HCT116 (cell line): Measurements from ENCODE around the gene TK2. TPM values are rescaled to one million over a fixed set of nuclear protein-coding genes. Genes with fewer than 3 reads are reported as not detected.
A peak's percentile ranks its signal among the peaks of the same experiment; 100 is the strongest.

Source experiments
- ATAC-seq: fragments of 200-7000 bp; cut with Tn5 transposase; 2 replicates; pipeline ENCODE4 v1.9.1; 2020; ENCODE audit warnings: mild to moderate bottlenecking, moderate library complexity
- BruUV-seq: library from RNA; stranded (reverse); fragments of 400-500 nt; replicated peaks from 2 replicates; lab custom pipeline; 2021; lab: Mats Ljungman, UMichigan
- CTCF ChIA-PET: fragments of 300-600 bp; sonication (Branson Sonifier 250); formaldehyde crosslinking; loops from one replicate; lab custom pipeline; 2021; ENCODE audit warnings: antibody characterized with exemption; lab: Charles Lee
- POLR2A ChIA-PET: fragments of 300-600, 350-600 bp; sonication (Branson Sonifier 250); formaldehyde crosslinking; loops from one replicate; lab custom pipeline; 2021; ENCODE audit warnings: antibody characterized with exemption; lab: Charles Lee
- RAD21 ChIA-PET, 2 experiments: fragments of 300-600 bp; sonication (Branson Sonifier 250); formaldehyde crosslinking; loops; one replicate each; lab custom pipeline; 2023; ENCODE audit warnings: low total read pairs in 2 of 2; ENCODE audit not compliant: uncharacterized antibody in 2 of 2, unreplicated experiment in 2 of 2, low non-redundant PET in 1 of 2; lab: Charles Lee
- DNase-seq: peaks from one replicate; pipeline ENCODE4 v3.0.0-alpha.2; 2010; ENCODE audit warnings: low read depth, low spot score
- H2AFZ ChIP-seq: fragments of 200-600 bp; shearing (Covaris generic), sonication (generic); 2 replicates; pipeline ENCODE4 v1.6.1; 2017; ENCODE audit warnings: low read depth, mixed run types, mixed read lengths, antibody characterized with exemption, low read length; ENCODE audit not compliant: poor library complexity, severe bottlenecking
- H3K27ac ChIP-seq: 2 replicates; pipeline ENCODE4 v1.5.1; 2012; ENCODE audit warnings: low read depth, low read length
- H3K27me3 ChIP-seq: fragments of 200-600 bp; sonication (generic); 2 replicates; pipeline ENCODE4 v1.6.1; 2016; ENCODE audit warnings: mixed run types, low read length, mixed read lengths; ENCODE audit not compliant: insufficient read depth
- H3K36me3 ChIP-seq, 2 experiments: fragments of 200-500 bp in 1 of 2; fragments of 200-600 bp in 1 of 2; sonication (Bioruptor generic) in 1 of 2; sonication (generic) in 1 of 2; 2 replicates each; pipeline versions ENCODE4 v1.5.1 to v1.6.1; 2014 to 2016; ENCODE audit warnings: low read length in 2 of 2, inconsistent platforms in 1 of 2, mixed read lengths in 1 of 2, mixed run types in 1 of 2; ENCODE audit not compliant: insufficient read depth in 2 of 2, control insufficient read depth in 1 of 2
- H3K4me1 ChIP-seq, 2 experiments: fragments of 200-600 bp in 1 of 2; sonication (generic) in 1 of 2; 2 replicates each; pipeline versions ENCODE4 v1.5.1 to v1.6.1; 2012 to 2017; ENCODE audit warnings: low read length in 2 of 2, inconsistent platforms in 1 of 2, mild to moderate bottlenecking in 1 of 2, mixed read lengths in 1 of 2, mixed run types in 1 of 2, moderate library complexity in 1 of 2; ENCODE audit not compliant: insufficient read depth in 2 of 2, control insufficient read depth in 1 of 2
- H3K4me2 ChIP-seq: fragments of 200-600 bp; sonication (generic); 2 replicates; pipeline ENCODE4 v1.6.1; 2017; ENCODE audit warnings: mixed run types, low read length, mixed read lengths
- H3K4me3 ChIP-seq, 2 experiments: fragments of 200-600 bp in 1 of 2; sonication (generic) in 1 of 2; replicated peaks in 1 of 2; 2 replicates each; pipeline ENCODE4 v1.5.1; 2011 to 2016; ENCODE audit warnings: low read length in 2 of 2, control low read depth in 1 of 2, low read depth in 1 of 2, mild to moderate bottlenecking in 1 of 2, mixed read lengths in 1 of 2, mixed run types in 1 of 2
- H3K79me2 ChIP-seq: fragments of 200-600 bp; sonication (generic); 2 replicates; pipeline ENCODE4 v1.6.1; 2017; ENCODE audit warnings: mild to moderate bottlenecking, mixed run types, low read length, moderate library complexity, mixed read lengths; ENCODE audit not compliant: insufficient read depth
- H3K9ac ChIP-seq: fragments of 200-600 bp; sonication (generic); 2 replicates; pipeline ENCODE4 v1.6.1; 2016; ENCODE audit warnings: low read length, mixed read lengths
- H3K9me2 ChIP-seq: fragments of 200-600 bp; sonication (generic), shearing (Covaris generic); 2 replicates; pipeline ENCODE4 v1.6.1; 2017; ENCODE audit warnings: mixed run types, mild to moderate bottlenecking, moderate library complexity; ENCODE audit not compliant: insufficient read depth
- H3K9me3 ChIP-seq, 2 experiments: fragments of 200-500 bp in 1 of 2; fragments of 200-600 bp in 1 of 2; sonication (Bioruptor generic) in 1 of 2; sonication (generic) in 1 of 2; 2 replicates each; pipeline ENCODE4 v1.6.1; 2014 to 2017; ENCODE audit warnings: low read length in 2 of 2, mixed read lengths in 2 of 2, inconsistent platforms in 1 of 2, low read depth in 1 of 2, mild to moderate bottlenecking in 1 of 2, mixed run types in 1 of 2, moderate library complexity in 1 of 2; ENCODE audit not compliant: control insufficient read depth in 1 of 2, insufficient read depth in 1 of 2
- H4K20me1 ChIP-seq: fragments of 200-600 bp; sonication (generic), shearing (Covaris generic); 2 replicates; pipeline ENCODE4 v1.6.1; 2017; ENCODE audit warnings: mixed run types, mild to moderate bottlenecking, moderate library complexity; ENCODE audit not compliant: insufficient read depth
- CEBPB ChIP-seq: IDR thresholded peaks from 2 replicates; pipeline ENCODE4 v1.6.1; 2012; ENCODE audit warnings: low read depth
- ELF1 ChIP-seq: IDR thresholded peaks from 2 replicates; pipeline ENCODE4 v1.6.1; 2012; ENCODE audit warnings: low read depth, borderline replicate concordance
- EZH2 ChIP-seq: fragments of 200-600 bp; sonication (generic); IDR thresholded peaks from 2 replicates; pipeline ENCODE4 v1.6.1; 2017; ENCODE audit warnings: antibody characterized with exemption, mixed run types
- EZH2phosphoT487 ChIP-seq: fragments of 200-600 bp; IDR thresholded peaks from 2 replicates; pipeline ENCODE4 v1.6.1; 2018; ENCODE audit warnings: antibody characterized with exemption, borderline replicate concordance
- FOSL1 ChIP-seq: IDR thresholded peaks from 2 replicates; pipeline ENCODE4 v1.6.1; 2012; ENCODE audit warnings: low read depth
- JUND ChIP-seq: IDR thresholded peaks from 2 replicates; pipeline ENCODE4 v1.6.1; 2012
- RAD21 ChIP-seq: IDR thresholded peaks from 2 replicates; pipeline ENCODE4 v1.6.1; 2012; ENCODE audit warnings: low read depth, mild to moderate bottlenecking
- REST ChIP-seq: IDR thresholded peaks from 2 replicates; pipeline ENCODE4 v1.6.1; 2012; ENCODE audit warnings: low read depth
- SIN3A ChIP-seq: IDR thresholded peaks from 2 replicates; pipeline ENCODE4 v1.6.1; 2012; ENCODE audit warnings: low read depth
- SRF ChIP-seq: IDR thresholded peaks from 2 replicates; pipeline ENCODE4 v1.6.1; 2012; ENCODE audit warnings: low read depth
- TCF7L2 ChIP-seq: IDR thresholded peaks from 2 replicates; pipeline ENCODE4 v1.7.0; 2011; ENCODE audit warnings: borderline replicate concordance, inconsistent platforms; ENCODE audit not compliant: insufficient read depth, insufficient read length; ENCODE audit errors: extremely low read depth
- YY1 ChIP-seq: IDR thresholded peaks from 2 replicates; pipeline ENCODE4 v1.6.1; 2011; ENCODE audit warnings: low read length, low read depth, moderate library complexity, mild to moderate bottlenecking; ENCODE audit not compliant: insufficient replicate concordance; ENCODE audit errors: extremely low read depth
- ZNF274 ChIP-seq: fragments of 200-500 bp; sonication (Bioruptor generic); IDR thresholded peaks from 2 replicates; pipeline ENCODE4 v1.6.1; 2014; ENCODE audit warnings: mild to moderate bottlenecking, low read depth, low read length, inconsistent platforms
- intact Hi-C: fragments of 100-400 bp; cut with micrococcal nuclease; formaldehyde crosslinking; loops from 2 replicates; pipeline ENCODE4 v1.10.0; 2022
- total RNA-seq: library from RNA; stranded (reverse); gene quantifications from one replicate; pipeline ENCODE4 v1.2.1, GENCODE V29; 2021; ENCODE audit not compliant: unreplicated experiment
- TF ChIP-seq, protein P1 (sequence below), 3 experiments: fragments of 200-600 bp in 1 of 3; sonication (generic) in 1 of 3; IDR thresholded peaks in 2 of 3; conservative IDR thresholded peaks in 1 of 3; 2 replicates each; pipeline ENCODE4 v1.5.1; 2012 to 2017; ENCODE audit warnings: low read depth in 2 of 3, low read length in 2 of 3, antibody characterized with exemption in 1 of 3, borderline replicate concordance in 1 of 3, control low read depth in 1 of 3, mild to moderate bottlenecking in 1 of 3, mixed read lengths in 1 of 3, mixed run types in 1 of 3, moderate library complexity in 1 of 3; ENCODE audit not compliant: insufficient read depth in 1 of 3

TK2 gene
- total RNA-seq, 1 experiment from 2014 or later = 15.4 TPM

GRCh38 chr16:66537236-66537635 lies 12.7 kb downstream of the TK2 start:
- no peaks in the 10 kb centered on the region for H3K9me2 ChIP-seq
- ATAC-seq = no peak
- POLR2A ChIA-PET = no interaction called here
- H4K20me1 ChIP-seq = no peaks in the 10 kb centered on the region
- DNase-seq = no peak
- H2AFZ ChIP-seq = no peak overlapping the region
- H3K36me3 ChIP-seq = no peaks in the 10 kb centered on the region; a peak in 1 of 4 replicates
- no peak overlapping the region for H3K9ac ChIP-seq
- no peaks in the 10 kb centered on the region for H3K27me3 ChIP-seq
- BruUV-seq = no TSS peak
- H3K4me2 ChIP-seq = no peak overlapping the region
- intact Hi-C loops = no loop called here
- no peaks in the 10 kb centered on the region for H3K9me3 ChIP-seq
- H3K4me3 ChIP-seq = no peak overlapping the region
- RAD21 ChIA-PET = no interaction called here
- no peaks in the 10 kb centered on the region for H3K79me2 ChIP-seq
- no peak overlapping the region for H3K27ac ChIP-seq
- TF ChIP-seq CEBPB (no peak), SIN3A (no peak), YY1 (no peak)
- TF ChIP-seq, all 23 proteins: peak for 0
- CTCF ChIA-PET = no interaction called here
- H3K4me1 ChIP-seq = no peaks in the 10 kb centered on the region

DNA sequence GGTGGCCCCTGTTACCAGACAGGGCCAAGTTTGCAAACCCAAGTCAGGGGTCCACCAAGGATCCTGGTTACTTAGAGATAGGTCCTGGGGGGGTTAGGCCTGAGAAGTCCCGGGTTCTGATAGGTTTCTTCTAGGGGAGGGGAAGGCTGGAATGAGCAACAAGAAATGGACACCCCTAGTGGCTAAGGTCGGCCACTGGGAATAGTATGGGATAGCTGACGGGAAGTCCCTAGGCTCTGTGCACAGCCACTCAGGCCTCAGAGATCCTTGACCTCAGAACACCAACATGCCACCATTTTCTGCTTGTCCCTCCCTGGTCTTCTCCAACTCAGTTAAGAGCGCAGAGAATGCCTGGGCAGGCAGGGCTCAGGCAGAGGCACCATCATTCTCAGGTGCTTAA lies 13.4 kb downstream of the TK2 start:
- H3K9me2 ChIP-seq = no peaks in the 10 kb centered on the region
- no peaks in the 10 kb centered on the region for H3K9me3 ChIP-seq
- no peak overlapping the region for H3K4me2 ChIP-seq
- BruUV-seq = no TSS peak
- H3K9ac ChIP-seq = no peak overlapping the region
- no peaks in the 10 kb centered on the region for H3K4me1 ChIP-seq
- H3K4me3 ChIP-seq = no peak overlapping the region
- ATAC-seq = peak; percentile 67
- intact Hi-C loops = no loop called here
- POLR2A ChIA-PET = no interaction called here
- H2AFZ ChIP-seq = no peak overlapping the region
- TF ChIP-seq SIN3A (no peak), EZH2 (no peak), FOSL1 (no peak), ELF1 (no peak), SRF (no peak), EZH2phosphoT487 (no peak), TCF7L2 (no peak), JUND (no peak), ZNF274 (no peak), REST (no peak), RAD21 (no peak)
- TF ChIP-seq, protein P1, sequence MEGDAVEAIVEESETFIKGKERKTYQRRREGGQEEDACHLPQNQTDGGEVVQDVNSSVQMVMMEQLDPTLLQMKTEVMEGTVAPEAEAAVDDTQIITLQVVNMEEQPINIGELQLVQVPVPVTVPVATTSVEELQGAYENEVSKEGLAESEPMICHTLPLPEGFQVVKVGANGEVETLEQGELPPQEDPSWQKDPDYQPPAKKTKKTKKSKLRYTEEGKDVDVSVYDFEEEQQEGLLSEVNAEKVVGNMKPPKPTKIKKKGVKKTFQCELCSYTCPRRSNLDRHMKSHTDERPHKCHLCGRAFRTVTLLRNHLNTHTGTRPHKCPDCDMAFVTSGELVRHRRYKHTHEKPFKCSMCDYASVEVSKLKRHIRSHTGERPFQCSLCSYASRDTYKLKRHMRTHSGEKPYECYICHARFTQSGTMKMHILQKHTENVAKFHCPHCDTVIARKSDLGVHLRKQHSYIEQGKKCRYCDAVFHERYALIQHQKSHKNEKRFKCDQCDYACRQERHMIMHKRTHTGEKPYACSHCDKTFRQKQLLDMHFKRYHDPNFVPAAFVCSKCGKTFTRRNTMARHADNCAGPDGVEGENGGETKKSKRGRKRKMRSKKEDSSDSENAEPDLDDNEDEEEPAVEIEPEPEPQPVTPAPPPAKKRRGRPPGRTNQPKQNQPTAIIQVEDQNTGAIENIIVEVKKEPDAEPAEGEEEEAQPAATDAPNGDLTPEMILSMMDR (IDR thresholded peaks at IDR 0.05 in 2 of 3, conservative IDR thresholded peaks at IDR 0.05 in 1 of 3; ENCODE audit: borderline replicate concordance in 1 of 3, insufficient read depth in 1 of 3, low read depth in 2 of 3, low read length in 2 of 3) = no peak
- TF ChIP-seq, all 23 proteins: peak for 0
- Histone ChIP-seq H4K20me1 (no peaks in the 10 kb centered on the region), H3K27me3 (no peaks in the 10 kb centered on the region), H3K79me2 (no peaks in the 10 kb centered on the region), H3K36me3 (peaks cover 0 to 4% of the 10 kb centered on the region in 2 experiments; a peak in 1 of 4 replicates), H3K27ac (no peak overlapping the region)
- ChIA-PET CTCF (no interaction called here), RAD21 (no interaction called here)
- no peak for DNase-seq
